Panc1 (cell line): ENCODE measurements around the gene DLGAP4. TPM values are rescaled to one million over a fixed set of nuclear protein-coding genes. Genes with fewer than 3 reads are reported as not detected.

ENCODE experiments used
- ATAC-seq: fragments of 200-7000 bp; cut with Tn5 transposase; 2 replicates; pipeline ENCODE4 v1.9.1; 2020; ENCODE audit warnings: mild to moderate bottlenecking, moderate library complexity
- BruUV-seq: library from RNA; stranded (reverse); fragments of 400-500 nt; replicated peaks from 2 replicates; lab custom pipeline; 2021; lab: Mats Ljungman, UMichigan
- CTCF ChIA-PET: fragments of 300-600 bp; sonication (Branson Sonifier 250); formaldehyde crosslinking; loops from one replicate; lab custom pipeline; 2022; ENCODE audit warnings: antibody characterized with exemption; lab: Charles Lee
- POLR2A ChIA-PET: fragments of 300-600 bp; sonication (Branson Sonifier 250); formaldehyde crosslinking; loops from one replicate; lab custom pipeline; 2022; ENCODE audit warnings: antibody characterized with exemption; lab: Charles Lee
- DNase-seq: peaks from one replicate; pipeline ENCODE4 v3.0.0-alpha.2; 2010; ENCODE audit warnings: low read depth, low spot score
- H3K27ac ChIP-seq: 2 replicates; pipeline ENCODE4 v1.5.1; 2011; ENCODE audit warnings: mild to moderate bottlenecking, low read length, inconsistent platforms
- H3K27me3 ChIP-seq: fragments of 200-500 bp; sonication (Bioruptor generic); 2 replicates; pipeline ENCODE4 v1.6.0; 2014; ENCODE audit warnings: low read length, inconsistent platforms; ENCODE audit not compliant: control insufficient read depth, insufficient read depth
- H3K36me3 ChIP-seq: fragments of 200-500 bp; sonication (Bioruptor generic); 2 replicates; pipeline ENCODE4 v1.5.1; 2014; ENCODE audit warnings: inconsistent platforms, mild to moderate bottlenecking, low read length, moderate library complexity; ENCODE audit not compliant: control insufficient read depth, insufficient read depth
- H3K4me1 ChIP-seq: 2 replicates; pipeline ENCODE4 v1.5.1; 2011; ENCODE audit warnings: inconsistent platforms, mild to moderate bottlenecking, low read length, moderate library complexity; ENCODE audit not compliant: control insufficient read depth, insufficient read depth
- H3K4me3 ChIP-seq, 2 experiments: 2 replicates each; pipeline ENCODE4 v1.5.1; 2011 to 2012; ENCODE audit warnings: low read depth in 2 of 2, low read length in 2 of 2, mild to moderate bottlenecking in 2 of 2, inconsistent platforms in 1 of 2, moderate library complexity in 1 of 2
- H3K9me3 ChIP-seq: fragments of 200-500 bp; sonication (Bioruptor generic); 2 replicates; pipeline ENCODE4 v1.5.1; 2014; ENCODE audit warnings: low read depth, mild to moderate bottlenecking, inconsistent platforms, low read length, moderate library complexity; ENCODE audit not compliant: control insufficient read depth, insufficient read depth
- POLR2AphosphoS5 ChIP-seq: IDR thresholded peaks from 2 replicates; pipeline ENCODE4 v1.6.1; 2012; ENCODE audit warnings: mild to moderate bottlenecking, low read depth, low read length, moderate library complexity
- SIN3A ChIP-seq: IDR thresholded peaks from 2 replicates; pipeline ENCODE4 v1.6.1; 2012; ENCODE audit warnings: low read depth, mild to moderate bottlenecking, low read length, moderate library complexity, borderline replicate concordance; ENCODE audit not compliant: insufficient read depth
- TCF7L2 ChIP-seq: IDR thresholded peaks from 2 replicates; pipeline ENCODE4 v1.6.1; 2011; ENCODE audit warnings: mild to moderate bottlenecking, low read depth, low read length, inconsistent platforms
- in situ Hi-C: cut with HindIII; loops from 2 replicates; pipeline ENCODE4 v1.10.0; 2016; ENCODE audit warnings: low sequenced_read_pairs, low pct_unique_long_range_greater_than_20kb
- intact Hi-C: fragments of 100-400 bp; cut with micrococcal nuclease; formaldehyde crosslinking; loops from one replicate; pipeline ENCODE4 v1.10.0; 2022; ENCODE audit not compliant: unreplicated experiment
- total RNA-seq: library from RNA; stranded (reverse); gene quantifications from one replicate; pipeline ENCODE4 v1.2.1, GENCODE V29; 2021; ENCODE audit not compliant: unreplicated experiment
- TF ChIP-seq, protein P1 (sequence below), 2 experiments: IDR thresholded peaks; 2 replicates each; pipeline ENCODE4 v1.6.1; 2011 to 2012; ENCODE audit warnings: low read depth in 2 of 2, control low read depth in 1 of 2, low read length in 1 of 2, mild to moderate bottlenecking in 1 of 2, moderate library complexity in 1 of 2; ENCODE audit not compliant: insufficient read depth in 1 of 2
- TF ChIP-seq, protein P2 (sequence below): fragments of 450-650 bp; IDR thresholded peaks from 2 replicates; pipeline ENCODE4 v1.5.1; 2017; ENCODE audit warnings: mild to moderate bottlenecking

DLGAP4 gene
- total RNA-seq, 1 experiment from 2014 or later: 52.5 TPM

DNA sequence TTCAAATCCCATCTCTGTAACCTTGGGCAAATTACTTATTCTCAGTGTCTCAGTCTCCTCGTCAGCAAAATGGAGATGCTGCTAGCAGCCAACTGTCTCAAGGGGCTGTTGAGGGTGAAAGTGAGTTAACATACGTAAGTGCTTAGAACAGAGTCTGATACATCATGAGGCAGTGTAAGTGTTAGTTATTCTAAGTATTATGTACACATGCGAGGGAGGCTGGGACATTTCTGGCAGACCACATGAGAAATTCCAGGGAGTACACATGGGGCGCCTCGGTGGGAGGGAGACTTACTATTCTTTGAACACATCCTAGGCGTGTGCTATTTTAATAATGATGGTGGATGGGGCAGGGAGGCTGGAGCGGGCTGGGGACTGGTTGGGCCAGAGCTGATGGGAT is 99.1 kb downstream of the DLGAP4 start:
- POLR2A ChIA-PET: no interaction called here
- in situ Hi-C loops: no loop called here

DNA sequence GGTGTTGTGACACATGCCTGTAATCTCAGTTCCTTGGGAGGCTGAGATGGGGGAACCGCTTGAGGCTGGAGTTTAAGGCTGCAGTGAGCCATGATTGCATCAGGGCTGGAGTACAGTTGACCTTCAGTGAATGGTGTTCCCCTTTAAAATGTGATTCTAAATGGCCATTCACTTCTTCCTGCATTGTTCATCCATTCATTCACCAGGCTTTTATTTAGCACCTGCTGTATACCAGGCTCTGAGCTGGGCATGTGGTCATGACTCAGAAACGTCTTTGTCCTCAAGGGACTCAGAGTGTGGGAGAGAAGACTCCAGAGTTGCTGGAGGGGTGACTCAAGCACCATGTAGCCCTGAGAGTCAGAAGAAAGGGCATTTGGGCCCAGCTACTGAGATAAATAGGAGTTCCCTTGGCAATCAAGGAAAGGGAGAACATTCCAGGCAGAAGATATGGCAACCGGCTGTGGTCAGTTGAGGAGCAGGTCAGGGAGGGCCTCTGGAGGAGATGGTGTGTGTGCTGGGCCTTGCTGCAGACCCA is 101.1 kb downstream of the DLGAP4 start:
- no peak for ATAC-seq
- ChIA-PET POLR2A (no interaction called here), CTCF (no interaction called here)
- TF ChIP-seq, protein P1, sequence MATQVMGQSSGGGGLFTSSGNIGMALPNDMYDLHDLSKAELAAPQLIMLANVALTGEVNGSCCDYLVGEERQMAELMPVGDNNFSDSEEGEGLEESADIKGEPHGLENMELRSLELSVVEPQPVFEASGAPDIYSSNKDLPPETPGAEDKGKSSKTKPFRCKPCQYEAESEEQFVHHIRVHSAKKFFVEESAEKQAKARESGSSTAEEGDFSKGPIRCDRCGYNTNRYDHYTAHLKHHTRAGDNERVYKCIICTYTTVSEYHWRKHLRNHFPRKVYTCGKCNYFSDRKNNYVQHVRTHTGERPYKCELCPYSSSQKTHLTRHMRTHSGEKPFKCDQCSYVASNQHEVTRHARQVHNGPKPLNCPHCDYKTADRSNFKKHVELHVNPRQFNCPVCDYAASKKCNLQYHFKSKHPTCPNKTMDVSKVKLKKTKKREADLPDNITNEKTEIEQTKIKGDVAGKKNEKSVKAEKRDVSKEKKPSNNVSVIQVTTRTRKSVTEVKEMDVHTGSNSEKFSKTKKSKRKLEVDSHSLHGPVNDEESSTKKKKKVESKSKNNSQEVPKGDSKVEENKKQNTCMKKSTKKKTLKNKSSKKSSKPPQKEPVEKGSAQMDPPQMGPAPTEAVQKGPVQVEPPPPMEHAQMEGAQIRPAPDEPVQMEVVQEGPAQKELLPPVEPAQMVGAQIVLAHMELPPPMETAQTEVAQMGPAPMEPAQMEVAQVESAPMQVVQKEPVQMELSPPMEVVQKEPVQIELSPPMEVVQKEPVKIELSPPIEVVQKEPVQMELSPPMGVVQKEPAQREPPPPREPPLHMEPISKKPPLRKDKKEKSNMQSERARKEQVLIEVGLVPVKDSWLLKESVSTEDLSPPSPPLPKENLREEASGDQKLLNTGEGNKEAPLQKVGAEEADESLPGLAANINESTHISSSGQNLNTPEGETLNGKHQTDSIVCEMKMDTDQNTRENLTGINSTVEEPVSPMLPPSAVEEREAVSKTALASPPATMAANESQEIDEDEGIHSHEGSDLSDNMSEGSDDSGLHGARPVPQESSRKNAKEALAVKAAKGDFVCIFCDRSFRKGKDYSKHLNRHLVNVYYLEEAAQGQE (IDR thresholded peaks at IDR 0.05; ENCODE audit: insufficient read depth in 1 of 2, low read depth in 2 of 2, low read length in 1 of 2): no peak
- TF ChIP-seq, protein P2, sequence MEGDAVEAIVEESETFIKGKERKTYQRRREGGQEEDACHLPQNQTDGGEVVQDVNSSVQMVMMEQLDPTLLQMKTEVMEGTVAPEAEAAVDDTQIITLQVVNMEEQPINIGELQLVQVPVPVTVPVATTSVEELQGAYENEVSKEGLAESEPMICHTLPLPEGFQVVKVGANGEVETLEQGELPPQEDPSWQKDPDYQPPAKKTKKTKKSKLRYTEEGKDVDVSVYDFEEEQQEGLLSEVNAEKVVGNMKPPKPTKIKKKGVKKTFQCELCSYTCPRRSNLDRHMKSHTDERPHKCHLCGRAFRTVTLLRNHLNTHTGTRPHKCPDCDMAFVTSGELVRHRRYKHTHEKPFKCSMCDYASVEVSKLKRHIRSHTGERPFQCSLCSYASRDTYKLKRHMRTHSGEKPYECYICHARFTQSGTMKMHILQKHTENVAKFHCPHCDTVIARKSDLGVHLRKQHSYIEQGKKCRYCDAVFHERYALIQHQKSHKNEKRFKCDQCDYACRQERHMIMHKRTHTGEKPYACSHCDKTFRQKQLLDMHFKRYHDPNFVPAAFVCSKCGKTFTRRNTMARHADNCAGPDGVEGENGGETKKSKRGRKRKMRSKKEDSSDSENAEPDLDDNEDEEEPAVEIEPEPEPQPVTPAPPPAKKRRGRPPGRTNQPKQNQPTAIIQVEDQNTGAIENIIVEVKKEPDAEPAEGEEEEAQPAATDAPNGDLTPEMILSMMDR: no peak
- no peak for TF ChIP-seq POLR2AphosphoS5
- TF ChIP-seq TCF7L2: no peak
- TF ChIP-seq SIN3A: no peak
- in situ Hi-C loops: no loop called here
- no peak for DNase-seq
- Histone ChIP-seq H3K9me3 (no peaks in the 10 kb centered on the region), H3K27ac (no peak overlapping the region), H3K36me3 (no peaks in the 10 kb centered on the region), H3K27me3 (peaks cover 4% of the 10 kb centered on the region), H3K4me3 (no peak overlapping the region), H3K4me1 (no peaks in the 10 kb centered on the region)
- BruUV-seq: no TSS peak
- intact Hi-C loops: no loop called here

More for the DNA sequence above, 99.1 kb downstream of the DLGAP4 start:
- intact Hi-C loops: no loop called here
- peaks cover 4% of the 10 kb centered on the region for H3K27me3 ChIP-seq
- ATAC-seq: no peak
- H3K27ac ChIP-seq: no peak overlapping the region
- no peak for DNase-seq
- no TSS peak for BruUV-seq
- H3K4me1 ChIP-seq: no peaks in the 10 kb centered on the region
- no peaks in the 10 kb centered on the region for H3K9me3 ChIP-seq
- TF ChIP-seq, protein P2: no peak
- TF ChIP-seq SIN3A: no peak
- TF ChIP-seq POLR2AphosphoS5: no peak
- TF ChIP-seq, protein P1 (IDR thresholded peaks at IDR 0.05; ENCODE audit: insufficient read depth in 1 of 2, low read depth in 2 of 2, low read length in 1 of 2): no peak
- no peak for TF ChIP-seq TCF7L2
- no peak overlapping the region for H3K4me3 ChIP-seq
- no peaks in the 10 kb centered on the region for H3K36me3 ChIP-seq
- CTCF ChIA-PET: no interaction called here
